Activated CD4-positive, alpha-beta T cell treated with anti-CD3 and anti-CD28 coated beads for 48 hours (primary cell): ENCODE results near the gene PLD1.
"Not testable (repeated sequence)": the region's sequence is repeated elsewhere in the genome, so short reads cannot be mapped to it uniquely, and the experiment has no call there.

ENCODE experiments used
- DNase-seq: peaks from one replicate; pipeline ENCODE4 v3.0.0-alpha.2; 2020

Gene PLD1

GRCh38 chr3:171835613-171836012, 25.3 kb upstream of the PLD1 start:
- no peak for DNase-seq

- no peak for DNase-seq
Measured at GRCh38 chr3:171835116-171835515, 24.8 kb upstream of the PLD1 start.

GRCh38 chr3:171834461-171834801, 24.1 kb upstream of the PLD1 start:
- DNase-seq = no peak

- no peak for DNase-seq
Measured at GRCh38 chr3:171833789-171834460, 23.6 kb upstream of the PLD1 start.

- no peak for DNase-seq
Measured at GRCh38 chr3:171832989-171833388, 22.7 kb upstream of the PLD1 start.

- DNase-seq = no peak
Measured at GRCh38 chr3:171831936-171832335, 21.7 kb upstream of the PLD1 start.

GRCh38 chr3:171830518-171830875, 20.2 kb upstream of the PLD1 start:
- no peak for DNase-seq

GRCh38 chr3:171829841-171830517, 19.7 kb upstream of the PLD1 start:
- DNase-seq = peak; percentile 18

GRCh38 chr3:171828902-171829770, 18.9 kb upstream of the PLD1 start:
- DNase-seq = no peak

GRCh38 chr3:171827836-171828458, 17.7 kb upstream of the PLD1 start:
- no peak for DNase-seq

GRCh38 chr3:171827385-171827784, 17.1 kb upstream of the PLD1 start:
- DNase-seq = no peak

GRCh38 chr3:171825222-171825828, 15.0 kb upstream of the PLD1 start:
- DNase-seq = no peak

GRCh38 chr3:171824824-171825221, 14.5 kb upstream of the PLD1 start:
- no peak for DNase-seq

GRCh38 chr3:171824116-171824515, 13.8 kb upstream of the PLD1 start:
- no peak for DNase-seq

- DNase-seq = no peak
Measured at GRCh38 chr3:171822431-171823106, 12.3 kb upstream of the PLD1 start.

- no peak for DNase-seq
Measured at GRCh38 chr3:171821778-171822358, 11.6 kb upstream of the PLD1 start.

GRCh38 chr3:171821044-171821443, 10.8 kb upstream of the PLD1 start:
- DNase-seq = no peak

- no peak for DNase-seq
Measured at GRCh38 chr3:171817074-171817800, 7.0 kb upstream of the PLD1 start.

GRCh38 chr3:171815973-171816595, 5.8 kb upstream of the PLD1 start:
- DNase-seq = no peak

- DNase-seq = not testable (repeated sequence)
Measured at GRCh38 chr3:171814662-171815061, 4.4 kb upstream of the PLD1 start.
